WTC11 (cell line): ENCODE results near the gene SIRT2. TPM values are rescaled to one million over a fixed set of nuclear protein-coding genes. Genes with fewer than 3 reads are reported as not detected.
A peak's percentile ranks its signal among the peaks of the same experiment; 100 is the strongest.

Experiments used
- ATAC-seq: fragments of 200-7000 bp; cut with Tn5 transposase; 2 replicates; pipeline ENCODE4 v1.10.0; 2021; ENCODE audit warnings: mild to moderate bottlenecking, moderate library complexity
- CTCF ChIA-PET: fragments of 300-600 bp; sonication (Branson Sonifier 250); formaldehyde crosslinking; loops from one replicate; lab custom pipeline; 2021; ENCODE audit warnings: antibody characterized with exemption; lab: Charles Lee
- POLR2A ChIA-PET: fragments of 350-600 bp; sonication (Branson Sonifier 250); formaldehyde crosslinking; loops from one replicate; lab custom pipeline; 2021; ENCODE audit warnings: antibody characterized with exemption; lab: Charles Lee
- DNase-seq: peaks from one replicate; pipeline ENCODE4 v3.0.0; 2021; ENCODE audit warnings: low spot score
- H3K27ac Mint-ChIP-seq: 2 replicates; pipeline ENCODE4 v1.8.0; 2021; ENCODE audit warnings: mixed read lengths
- H3K27me3 Mint-ChIP-seq: 2 replicates; pipeline ENCODE4 v1.8.0; 2021; ENCODE audit warnings: low read depth, mild to moderate bottlenecking, moderate library complexity, mixed read lengths
- H3K36me3 Mint-ChIP-seq: 2 replicates; pipeline ENCODE4 v1.8.0; 2021; ENCODE audit warnings: mixed read lengths
- H3K4me1 Mint-ChIP-seq: 2 replicates; pipeline ENCODE4 v1.8.0; 2022; ENCODE audit warnings: mixed read lengths
- H3K4me3 Mint-ChIP-seq: 2 replicates; pipeline ENCODE4 v1.8.0; 2021; ENCODE audit warnings: mild to moderate bottlenecking, moderate library complexity, mixed read lengths
- H3K9me3 Mint-ChIP-seq: 2 replicates; pipeline ENCODE4 v1.8.0; 2021; ENCODE audit warnings: mixed read lengths
- ESRRA ChIP-seq: sonication (generic); formaldehyde crosslinking; IDR thresholded peaks from 2 replicates; pipeline ENCODE4 v1.8.1; 2022; ENCODE audit warnings: mild to moderate bottlenecking, missing genetic modification reagents, borderline replicate concordance
- ETV6 ChIP-seq: sonication (generic); formaldehyde crosslinking; IDR thresholded peaks from 2 replicates; pipeline ENCODE4 v1.8.1; 2022; ENCODE audit warnings: mild to moderate bottlenecking, missing genetic modification reagents
- FOXK1 ChIP-seq: sonication (generic); formaldehyde crosslinking; IDR thresholded peaks from 2 replicates; pipeline ENCODE4 v1.8.0; 2022; ENCODE audit warnings: mild to moderate bottlenecking, moderate library complexity, missing genetic modification reagents
- FOXP1 ChIP-seq: sonication (generic); formaldehyde crosslinking; IDR thresholded peaks from 2 replicates; pipeline ENCODE4 v1.8.0; 2022; ENCODE audit warnings: missing genetic modification reagents, mild to moderate bottlenecking, moderate library complexity, borderline replicate concordance
- GABPB1 ChIP-seq: sonication (generic); formaldehyde crosslinking; IDR thresholded peaks from 2 replicates; pipeline ENCODE4 v1.8.1; 2023; ENCODE audit warnings: mild to moderate bottlenecking, missing genetic modification reagents
- JUN ChIP-seq: sonication (generic); formaldehyde crosslinking; IDR thresholded peaks from 2 replicates; pipeline ENCODE4 v1.8.0; 2023; ENCODE audit warnings: mild to moderate bottlenecking, missing genetic modification reagents
- MYBL2 ChIP-seq: sonication (generic); formaldehyde crosslinking; IDR thresholded peaks from 2 replicates; pipeline ENCODE4 v1.8.1; 2023; ENCODE audit warnings: mild to moderate bottlenecking, moderate library complexity, missing genetic modification reagents
- NFATC4 ChIP-seq: fragments of 250-450 bp; sonication (Bioruptor Pico); IDR thresholded peaks from 2 replicates; pipeline ENCODE4 v1.9.0; 2021; ENCODE audit warnings: mild to moderate bottlenecking
- NFE2L1 ChIP-seq: sonication (generic); formaldehyde crosslinking; IDR thresholded peaks from 2 replicates; pipeline ENCODE4 v1.8.1; 2023; ENCODE audit warnings: missing genetic modification reagents
- NFYB ChIP-seq: sonication (generic); formaldehyde crosslinking; conservative IDR thresholded peaks from 2 replicates; pipeline ENCODE4 v1.8.0; 2022; ENCODE audit warnings: low read depth, missing genetic modification reagents
- SMAD3 ChIP-seq: sonication (generic); formaldehyde crosslinking; IDR thresholded peaks from 2 replicates; pipeline ENCODE4 v1.8.0; 2022; ENCODE audit warnings: missing genetic modification reagents, mild to moderate bottlenecking, borderline replicate concordance
- SMAD4 ChIP-seq: sonication (generic); formaldehyde crosslinking; IDR thresholded peaks from 2 replicates; pipeline ENCODE4 v1.8.0; 2022; ENCODE audit warnings: mild to moderate bottlenecking, missing genetic modification reagents
- SP1 ChIP-seq: sonication (generic); formaldehyde crosslinking; conservative IDR thresholded peaks from 2 replicates; pipeline ENCODE4 v1.8.1; 2022; ENCODE audit warnings: missing genetic modification reagents
- TCF7 ChIP-seq: sonication (generic); formaldehyde crosslinking; IDR thresholded peaks from 2 replicates; pipeline ENCODE4 v1.8.0; 2022; ENCODE audit warnings: mild to moderate bottlenecking, low read depth, missing genetic modification reagents, moderate library complexity
- ZNF232 ChIP-seq: sonication (generic); formaldehyde crosslinking; IDR thresholded peaks from 2 replicates; pipeline ENCODE4 v1.8.0; 2022; ENCODE audit warnings: mild to moderate bottlenecking, missing genetic modification reagents
- total RNA-seq: library from RNA; stranded (reverse); gene quantifications from 3 replicates; pipeline ENCODE4 v1.2.3, GENCODE V29; 2021
- TF ChIP-seq, protein P1 (sequence below): fragments of 200-600 bp; IDR thresholded peaks from 2 replicates; pipeline ENCODE4 v1.8.0; 2022; ENCODE audit warnings: antibody characterized with exemption
- TF ChIP-seq, protein P2 (sequence below): sonication (generic); formaldehyde crosslinking; IDR thresholded peaks from 2 replicates; pipeline ENCODE4 v1.8.0; 2022; ENCODE audit warnings: mild to moderate bottlenecking, missing genetic modification reagents
- TF ChIP-seq, protein P3 (sequence below): sonication (generic); formaldehyde crosslinking; IDR thresholded peaks from 2 replicates; pipeline ENCODE4 v1.8.0; 2022; ENCODE audit warnings: mild to moderate bottlenecking, missing genetic modification reagents
- TF ChIP-seq, protein P4 (sequence below): sonication (generic); formaldehyde crosslinking; IDR thresholded peaks from 2 replicates; pipeline ENCODE4 v1.8.1; 2022; ENCODE audit warnings: mild to moderate bottlenecking, moderate library complexity, missing genetic modification reagents
- TF ChIP-seq, protein P5 (sequence below): sonication (generic); formaldehyde crosslinking; IDR thresholded peaks from 2 replicates; pipeline ENCODE4 v1.8.1; 2022; ENCODE audit warnings: missing genetic modification reagents, borderline replicate concordance
- TF ChIP-seq, protein P6 (sequence below): sonication (generic); formaldehyde crosslinking; IDR thresholded peaks from 2 replicates; pipeline ENCODE4 v1.8.1; 2022; ENCODE audit warnings: low read depth, mild to moderate bottlenecking, moderate library complexity, missing genetic modification reagents, borderline replicate concordance

SIRT2 gene
- total RNA-seq, 1 experiment from 2014 or later = 9.5 TPM

DNA sequence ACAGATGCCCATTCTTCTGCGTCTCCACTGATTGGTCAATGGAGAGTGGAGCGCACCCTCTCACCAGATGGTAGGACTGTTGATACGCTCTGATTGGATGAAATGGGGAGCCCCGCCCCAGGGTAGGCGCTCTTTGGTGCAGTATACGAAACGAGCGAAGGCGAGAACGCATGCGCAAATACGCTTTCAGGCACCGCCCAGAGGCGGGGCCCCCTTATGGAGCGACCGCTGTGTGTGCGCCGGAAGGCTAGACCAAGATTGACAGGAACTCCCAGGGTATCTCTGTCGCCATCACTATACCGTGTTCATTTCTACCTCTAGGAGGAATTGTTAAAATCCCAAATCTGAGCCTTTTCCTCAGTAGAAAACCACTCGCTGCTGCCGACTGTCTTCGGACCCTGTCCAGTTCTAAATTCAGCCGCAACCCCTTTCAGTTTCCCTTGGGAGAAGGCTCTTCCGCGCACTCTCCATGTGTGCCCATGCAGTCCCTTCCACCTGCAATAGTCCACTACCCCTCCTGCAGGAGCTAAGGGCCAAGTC, 48.9 kb downstream of the SIRT2 start:
- ATAC-seq = peak; percentile 85
- ChIA-PET POLR2A (interaction anchor here (0.9 kb wide), 1 partner anchor 80 kb away, joined by 3 read pairs; the partner anchor contains the start of genes MRPS12 and SARS2), CTCF (interaction anchor here (0.6 to 3.0 kb wide), 5 partner anchors 13 to 236 kb away, joined by 3 to 26 read pairs (median 4); partner anchors contain the start of genes FBXO17, MRPS12 and SARS2)
- Mint-ChIP-seq H3K36me3 (peaks cover 38% of the 10 kb centered on the region), H3K9me3 (0 out of 2 replicates have a peak, but pooled peaks cover 3% of the 10 kb centered on the region), H3K27ac (peak overlapping the region; percentile 99), H3K4me3 (peak overlapping the region; percentile 92), H3K27me3 (peaks cover 2% of the 10 kb centered on the region; the same call in 1 of the 2 replicates), H3K4me1 (peaks cover 36% of the 10 kb centered on the region)
- no peak for TF ChIP-seq SMAD4 (CRISPR knock-in tag)
- TF ChIP-seq, protein P1, sequence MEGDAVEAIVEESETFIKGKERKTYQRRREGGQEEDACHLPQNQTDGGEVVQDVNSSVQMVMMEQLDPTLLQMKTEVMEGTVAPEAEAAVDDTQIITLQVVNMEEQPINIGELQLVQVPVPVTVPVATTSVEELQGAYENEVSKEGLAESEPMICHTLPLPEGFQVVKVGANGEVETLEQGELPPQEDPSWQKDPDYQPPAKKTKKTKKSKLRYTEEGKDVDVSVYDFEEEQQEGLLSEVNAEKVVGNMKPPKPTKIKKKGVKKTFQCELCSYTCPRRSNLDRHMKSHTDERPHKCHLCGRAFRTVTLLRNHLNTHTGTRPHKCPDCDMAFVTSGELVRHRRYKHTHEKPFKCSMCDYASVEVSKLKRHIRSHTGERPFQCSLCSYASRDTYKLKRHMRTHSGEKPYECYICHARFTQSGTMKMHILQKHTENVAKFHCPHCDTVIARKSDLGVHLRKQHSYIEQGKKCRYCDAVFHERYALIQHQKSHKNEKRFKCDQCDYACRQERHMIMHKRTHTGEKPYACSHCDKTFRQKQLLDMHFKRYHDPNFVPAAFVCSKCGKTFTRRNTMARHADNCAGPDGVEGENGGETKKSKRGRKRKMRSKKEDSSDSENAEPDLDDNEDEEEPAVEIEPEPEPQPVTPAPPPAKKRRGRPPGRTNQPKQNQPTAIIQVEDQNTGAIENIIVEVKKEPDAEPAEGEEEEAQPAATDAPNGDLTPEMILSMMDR = no peak
- TF ChIP-seq NFATC4 (CRISPR knock-in tag) = no peak
- TF ChIP-seq FOXK1 = peak; percentile 74
- TF ChIP-seq, protein P2, sequence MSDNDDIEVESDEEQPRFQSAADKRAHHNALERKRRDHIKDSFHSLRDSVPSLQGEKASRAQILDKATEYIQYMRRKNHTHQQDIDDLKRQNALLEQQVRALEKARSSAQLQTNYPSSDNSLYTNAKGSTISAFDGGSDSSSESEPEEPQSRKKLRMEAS (CRISPR knock-in tag) = peak; percentile 36; the same call in 1 of the 2 replicates
- peak; percentile 99 for DNase-seq

DNA sequence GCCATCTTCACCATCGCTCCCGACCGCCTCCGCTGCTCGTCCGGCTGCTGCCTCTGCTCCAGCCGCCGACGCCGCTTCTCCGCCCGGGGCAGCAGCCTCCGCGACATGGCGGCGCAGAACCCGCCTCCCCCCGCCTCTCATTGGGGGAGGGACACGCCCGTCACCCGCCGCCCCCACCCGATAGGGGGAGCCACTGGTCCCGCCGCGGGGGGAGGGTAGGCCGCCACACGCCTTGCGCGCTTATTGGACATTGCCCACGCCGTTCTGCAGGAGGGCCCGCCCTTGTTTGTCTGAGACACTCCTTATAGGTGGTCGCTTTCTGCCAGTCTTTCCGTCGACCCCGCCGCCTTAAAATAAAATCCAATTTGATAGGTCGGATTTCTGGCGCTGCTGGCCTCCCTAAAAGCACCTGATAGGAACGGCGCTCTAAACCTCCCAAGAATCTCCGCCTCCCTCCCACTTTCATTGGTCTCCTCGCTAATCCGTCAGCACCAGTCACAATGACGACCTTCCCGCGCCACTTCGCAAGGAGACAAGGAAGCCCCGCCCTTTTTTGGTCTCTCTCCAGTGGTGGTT, 49.5 kb downstream of the SIRT2 start, which contains the start of gene HNRNPL:
Gene HNRNPL, minus strand, starts transcription at position 127 of the 576 bp plus-strand sequence. Its CDS starts 20 bp downstream, at position 107.
- POLR2A ChIA-PET = interaction anchor here (0.9 to 1.2 kb wide), 3 partner anchors 18 to 80 kb away, joined by 3 to 8 read pairs (median 7); partner anchors contain the start of genes ECH1, MRPS12 and SARS2
- CTCF ChIA-PET = interaction anchor here (1.0 to 1.5 kb wide), 8 partner anchors 11 to 447 kb away, joined by 3 to 15 read pairs (median 4); partner anchors contain the start of genes FAM98C, MRPS12 and SARS2
- Mint-ChIP-seq H3K4me3 (peak within 1 kb of the TSS; percentile 92), H3K27ac (peak within 1 kb of the TSS; percentile 99), H3K27me3 (peaks cover under 1% of the 10 kb centered on the region; the same call in 1 of the 2 replicates), H3K9me3 (0 out of 2 replicates have a peak, but pooled peaks cover 2% of the 10 kb centered on the region), H3K36me3 (peaks cover 41% of the 10 kb centered on the region), H3K4me1 (peaks cover 39% of the 10 kb centered on the region)
- peak; percentile 73 for ATAC-seq
- peak; percentile 99 for DNase-seq
- TF ChIP-seq ETV6 = no peak
- TF ChIP-seq, protein P3, sequence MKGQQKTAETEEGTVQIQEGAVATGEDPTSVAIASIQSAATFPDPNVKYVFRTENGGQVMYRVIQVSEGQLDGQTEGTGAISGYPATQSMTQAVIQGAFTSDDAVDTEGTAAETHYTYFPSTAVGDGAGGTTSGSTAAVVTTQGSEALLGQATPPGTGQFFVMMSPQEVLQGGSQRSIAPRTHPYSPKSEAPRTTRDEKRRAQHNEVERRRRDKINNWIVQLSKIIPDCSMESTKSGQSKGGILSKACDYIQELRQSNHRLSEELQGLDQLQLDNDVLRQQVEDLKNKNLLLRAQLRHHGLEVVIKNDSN (CRISPR knock-in tag) = 0 out of 2 replicates have a peak, but pooled peaks have one; percentile 18
- TF ChIP-seq FOXP1 (CRISPR knock-in tag) = peak; percentile 90; the same call in 1 of the 2 replicates
- no peak for TF ChIP-seq ESRRA (CRISPR knock-in tag)
- TF ChIP-seq, protein P1 = peak; percentile 34; the same call in 1 of the 2 replicates
- TF ChIP-seq, protein P4, sequence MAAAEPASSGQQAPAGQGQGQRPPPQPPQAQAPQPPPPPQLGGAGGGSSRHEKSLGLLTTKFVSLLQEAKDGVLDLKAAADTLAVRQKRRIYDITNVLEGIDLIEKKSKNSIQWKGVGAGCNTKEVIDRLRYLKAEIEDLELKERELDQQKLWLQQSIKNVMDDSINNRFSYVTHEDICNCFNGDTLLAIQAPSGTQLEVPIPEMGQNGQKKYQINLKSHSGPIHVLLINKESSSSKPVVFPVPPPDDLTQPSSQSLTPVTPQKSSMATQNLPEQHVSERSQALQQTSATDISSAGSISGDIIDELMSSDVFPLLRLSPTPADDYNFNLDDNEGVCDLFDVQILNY (CRISPR knock-in tag) = peak; percentile 16; the same call in 1 of the 2 replicates
- TF ChIP-seq MYBL2 (CRISPR knock-in tag) = peak; percentile 66; the same call in 1 of the 2 replicates
- 0 out of 2 replicates have a peak, but pooled peaks have one; percentile 59 for TF ChIP-seq SMAD3 (CRISPR knock-in tag)
- TF ChIP-seq JUN = no peak
- TF ChIP-seq NFE2L1 (CRISPR knock-in tag) = peak; percentile 59; the same call in 1 of the 2 replicates
- peak; percentile 97 for TF ChIP-seq SP1 (CRISPR knock-in tag)
- TF ChIP-seq, protein P5, sequence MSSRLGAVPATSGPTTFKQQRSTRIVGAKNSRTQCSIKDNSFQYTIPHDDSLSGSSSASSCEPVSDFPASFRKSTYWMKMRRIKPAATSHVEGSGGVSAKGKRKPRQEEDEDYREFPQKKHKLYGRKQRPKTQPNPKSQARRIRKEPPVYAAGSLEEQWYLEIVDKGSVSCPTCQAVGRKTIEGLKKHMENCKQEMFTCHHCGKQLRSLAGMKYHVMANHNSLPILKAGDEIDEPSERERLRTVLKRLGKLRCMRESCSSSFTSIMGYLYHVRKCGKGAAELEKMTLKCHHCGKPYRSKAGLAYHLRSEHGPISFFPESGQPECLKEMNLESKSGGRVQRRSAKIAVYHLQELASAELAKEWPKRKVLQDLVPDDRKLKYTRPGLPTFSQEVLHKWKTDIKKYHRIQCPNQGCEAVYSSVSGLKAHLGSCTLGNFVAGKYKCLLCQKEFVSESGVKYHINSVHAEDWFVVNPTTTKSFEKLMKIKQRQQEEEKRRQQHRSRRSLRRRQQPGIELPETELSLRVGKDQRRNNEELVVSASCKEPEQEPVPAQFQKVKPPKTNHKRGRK = no peak
- 0 out of 2 replicates have a peak, but pooled peaks have one; percentile 48 for TF ChIP-seq TCF7
- TF ChIP-seq GABPB1 = peak; percentile 4; the same call in 1 of the 2 replicates
- 0 out of 2 replicates have a peak, but pooled peaks have one; percentile 74 for TF ChIP-seq ZNF232 (CRISPR knock-in tag)
- peak; percentile 99 for TF ChIP-seq NFYB (CRISPR knock-in tag)
- TF ChIP-seq, protein P6, sequence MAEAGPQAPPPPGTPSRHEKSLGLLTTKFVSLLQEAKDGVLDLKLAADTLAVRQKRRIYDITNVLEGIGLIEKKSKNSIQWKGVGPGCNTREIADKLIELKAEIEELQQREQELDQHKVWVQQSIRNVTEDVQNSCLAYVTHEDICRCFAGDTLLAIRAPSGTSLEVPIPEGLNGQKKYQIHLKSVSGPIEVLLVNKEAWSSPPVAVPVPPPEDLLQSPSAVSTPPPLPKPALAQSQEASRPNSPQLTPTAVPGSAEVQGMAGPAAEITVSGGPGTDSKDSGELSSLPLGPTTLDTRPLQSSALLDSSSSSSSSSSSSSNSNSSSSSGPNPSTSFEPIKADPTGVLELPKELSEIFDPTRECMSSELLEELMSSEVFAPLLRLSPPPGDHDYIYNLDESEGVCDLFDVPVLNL = 0 out of 2 replicates have a peak, but pooled peaks have one; percentile 32
